ENCODE data around the gene MORC3.

DNA sequence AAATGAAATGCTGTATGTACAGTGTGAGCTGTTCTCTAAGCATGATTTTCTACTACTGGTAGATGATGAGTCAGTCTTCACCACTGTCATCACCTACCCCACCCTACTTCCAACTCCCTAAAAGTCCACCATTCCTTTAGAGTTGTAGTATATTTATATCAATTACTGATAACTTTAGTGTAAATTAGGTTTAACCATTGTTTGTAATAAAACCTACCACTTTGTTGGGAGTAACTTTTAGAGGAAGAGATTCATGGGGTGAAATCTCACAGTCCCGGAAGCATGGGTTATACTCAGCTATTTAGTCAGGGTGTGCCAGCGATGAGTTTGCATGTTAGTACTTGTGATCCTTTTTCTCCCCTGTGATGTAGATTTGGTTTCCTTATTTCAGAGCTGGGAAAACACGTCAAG, 17.1 kb downstream of the MORC3 start:
- no peak for TF ChIP-seq CTCF (IDR thresholded peaks at IDR 0.05)
- no peak for TF ChIP-seq POLR2A (IDR thresholded peaks at IDR 0.05)

All from tibial nerve (tissue), 3 donors.